ENCODE measurements around the gene PSAT1. TPM values are rescaled to one million over a fixed set of nuclear protein-coding genes. Genes with fewer than 3 reads are reported as not detected.

The PSAT1 gene
- total and polyA plus RNA-seq, 2 of the 8 experiments (the other 6 are each of a cell fraction or from before 2014, with no cell fraction given), result 204 to 341 TPM

- CTCF ChIA-PET (ENCODE audit: partially characterized antibody), result interaction anchor here (0.8 to 1.4 kb wide), 3 partner anchors 11 to 27 kb away, joined by 3 read pairs; no protein-coding TSS in a partner anchor
- H3K23me2 ChIP-seq (ENCODE audit: low read depth, low read length), result no peaks in the 10 kb centered on the region
- TF ChIP-seq SP4 (IDR thresholded peaks at IDR 0.05; ENCODE audit: low read length), result no peak
Measured at GRCh38 chr9:78354324-78354973, 57.5 kb downstream of the PSAT1 start.

More at GRCh38 chr9:78354324-78354973, 57.5 kb downstream of the PSAT1 start:
- Histone ChIP-seq H4K5ac (ENCODE audit: insufficient read length, low read depth, low read length) (no peak overlapping the region), H3K27ac (ENCODE audit: low read depth, low read length) (no peak overlapping the region), H4K91ac (replicated peaks; ENCODE audit: insufficient read length, low read length) (no peak overlapping the region), H2AK5ac (ENCODE audit: low read depth, low read length) (no peak overlapping the region), H2BK120ac (replicated peaks; ENCODE audit: low read depth, low read length) (no peak overlapping the region), H3K56ac (replicated peaks; ENCODE audit: insufficient read length, low read depth, low read length) (no peak overlapping the region), H3K4me2 (ENCODE audit: insufficient read depth in 1 of 2, low read depth in 2 of 2, low read length in 2 of 2) (no peak overlapping the region), H3K9me3 (ENCODE audit: insufficient read depth in 2 of 2, low read depth in 1 of 2, low read length in 1 of 2) (no peaks in the 10 kb centered on the region), H3K36me3 (ENCODE audit: control insufficient read depth in 2 of 4, insufficient read depth in 4 of 4, low read length in 3 of 4) (no peaks in the 10 kb centered on the region), H3K14ac (ENCODE audit: insufficient read length) (no peak overlapping the region), H2AFZ (ENCODE audit: low read length) (no peak overlapping the region), H3K27me3 (replicated peaks in 1 of 4; ENCODE audit: control insufficient read depth in 3 of 4, extremely low read depth in 1 of 4, insufficient read depth in 3 of 4, low read length in 3 of 4) (no peaks in the 10 kb centered on the region), H4K8ac (ENCODE audit: extremely low read depth, insufficient read depth, low read length) (no peak overlapping the region), H3K4me3 (ENCODE audit: extremely low read depth in 1 of 4, insufficient read depth in 2 of 4, low read depth in 3 of 4, low read length in 4 of 4) (no peak overlapping the region), H2BK5ac (ENCODE audit: low read depth, low read length) (no peak overlapping the region), H3K79me1 (ENCODE audit: low read depth, low read length) (no peaks in the 10 kb centered on the region), H3K23ac (ENCODE audit: insufficient read length) (no peak overlapping the region), H3K9ac (replicated peaks in 1 of 4; ENCODE audit: extremely low read depth in 1 of 4, low read depth in 3 of 4, low read length in 3 of 4) (no peak overlapping the region), H4K20me1 (replicated peaks in 1 of 2; ENCODE audit: control insufficient read depth in 1 of 2, insufficient read depth in 2 of 2, low read length in 2 of 2) (no peaks in the 10 kb centered on the region), H2BK15ac (ENCODE audit: low read length) (no peak overlapping the region), H3K18ac (ENCODE audit: extremely low read depth, low read length) (no peak overlapping the region), H3K4me1 (replicated peaks in 1 of 4; ENCODE audit: control insufficient read depth in 3 of 4, insufficient read depth in 4 of 4, low read length in 3 of 4) (no peaks in the 10 kb centered on the region), H2BK20ac (ENCODE audit: low read length) (no peak overlapping the region), H3K4ac (replicated peaks; ENCODE audit: insufficient read length, low read depth, low read length) (no peak overlapping the region), H2BK12ac (ENCODE audit: low read depth, low read length) (no peak overlapping the region), H3K79me2 (ENCODE audit: control insufficient read depth in 1 of 2, insufficient read depth in 2 of 2, low read length in 2 of 2) (no peaks in the 10 kb centered on the region)
- FAIRE-seq (no peak), DNase-seq (ENCODE audit: low read depth in 1 of 2, low spot score in 2 of 2) (no peak)
- POLR2A ChIA-PET (ENCODE audit: partially characterized antibody), result interaction anchor here (0.9 to 1.1 kb wide), 2 partner anchors 14 to 98 kb away, joined by 3 read pairs; no protein-coding TSS in a partner anchor

All from H1 (cell line).